ENCODE results near the gene HAUS5. TPM values are rescaled to one million over a fixed set of nuclear protein-coding genes. Genes with fewer than 3 reads are reported as not detected.

Gene HAUS5
- total and polyA plus RNA-seq, 2 donors (not counting 1 experiment from before 2014, with no cell fraction given), result 32.2 to 42.8 TPM

DNA sequence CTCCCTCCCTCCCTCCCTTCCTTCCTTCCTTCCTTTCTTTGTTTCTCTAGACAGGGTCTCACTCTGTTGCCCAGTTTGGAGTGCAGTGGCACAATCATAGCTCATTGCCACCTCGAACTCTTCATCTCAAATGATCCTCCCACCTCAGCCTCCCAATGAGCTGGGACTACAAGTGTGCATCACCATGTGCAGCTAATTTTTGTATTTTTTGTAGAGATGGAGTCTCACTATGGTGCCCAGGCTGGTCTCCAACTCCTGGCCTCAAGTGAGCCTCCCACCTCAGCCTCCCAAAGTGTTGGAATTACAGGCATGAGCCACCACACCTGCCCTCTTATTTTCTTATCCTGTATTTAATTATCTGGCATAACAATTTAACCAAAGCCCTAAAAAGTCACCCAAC, 58.2 kb downstream of the HAUS5 start:
- peaks cover 26% of the 10 kb centered on the region for H3K27me3 Mint-ChIP-seq
- WGBS (ENCODE audit: insufficient coverage), result no CpG with 5 or more reads among the region's 1 CpG
- Histone ChIP-seq H3K9ac (ENCODE audit: low read length) (no peak overlapping the region), H3K4me3 (ENCODE audit: control extremely low read depth in 1 of 5, extremely low read depth in 1 of 5, insufficient read depth in 1 of 5, low read depth in 2 of 5, low read length in 4 of 5) (no peak overlapping the region), H3K9me3 (ENCODE audit: control extremely low read depth in 1 of 3, control insufficient read depth in 2 of 3, insufficient read depth in 1 of 3, low read length in 2 of 3) (peaks cover 0 to 11% (median 0%) of the 10 kb centered on the region in 3 donors), H3K36me3 (replicated peaks in 1 of 2; ENCODE audit: control extremely low read depth in 1 of 2, control insufficient read depth in 1 of 2, extremely low read depth in 1 of 2, insufficient read depth in 2 of 2, low read length in 1 of 2) (peaks cover 0 to under 1% of the 10 kb centered on the region in 2 experiments), H3K4me2 (replicated peaks; ENCODE audit: low read depth, low read length, poor library complexity, severe bottlenecking) (no peak overlapping the region), H3K4me1 (ENCODE audit: control insufficient read depth in 2 of 2, insufficient read depth in 2 of 2, low read length in 2 of 2) (peaks cover 8 to 9% of the 10 kb centered on the region in 2 donors), H3K79me2 (ENCODE audit: control insufficient read depth, insufficient read depth, low read length) (no peaks in the 10 kb centered on the region), H3K27me3 (replicated peaks in 1 of 4; ENCODE audit: control extremely low read depth in 1 of 4, control insufficient read depth in 3 of 4, insufficient read depth in 4 of 4, low read length in 3 of 4) (peaks cover 0 to 37% (median 13%) of the 10 kb centered on the region in 4 experiments), H3K27ac (ENCODE audit: low read length in 2 of 2) (no peak overlapping the region), H2AFZ (ENCODE audit: insufficient read depth, low read depth, low read length, poor library complexity, severe bottlenecking) (no peak overlapping the region), H4K20me1 (ENCODE audit: control insufficient read depth, insufficient read depth, low read length, poor library complexity, severe bottlenecking) (no peaks in the 10 kb centered on the region)
- POLR2A ChIA-PET, result interaction anchor here (0.6 kb wide), 1 partner anchor 9 kb away, joined by 5 read pairs; no protein-coding TSS in a partner anchor
- H3K9me3 Mint-ChIP-seq (ENCODE audit: insufficient read depth), result no peaks in the 10 kb centered on the region
- ATAC-seq (ENCODE audit: low read depth) (no peak), DNase-seq (no peak)
- no peak overlapping the region for H3K4me3 Mint-ChIP-seq
- H3K4me1 Mint-ChIP-seq, result peaks cover 7% of the 10 kb centered on the region
- no peak overlapping the region for H3K27ac Mint-ChIP-seq
- CTCF ChIA-PET, result no interaction called here
- intact Hi-C loops (cut with micrococcal nuclease), result no loop called here
- no peak for TF ChIP-seq EZH2 (IDR thresholded peaks at IDR 0.05; ENCODE audit: borderline replicate concordance, insufficient read depth, low read depth, low read length, poor library complexity, severe bottlenecking)
- TF ChIP-seq, protein P1, sequence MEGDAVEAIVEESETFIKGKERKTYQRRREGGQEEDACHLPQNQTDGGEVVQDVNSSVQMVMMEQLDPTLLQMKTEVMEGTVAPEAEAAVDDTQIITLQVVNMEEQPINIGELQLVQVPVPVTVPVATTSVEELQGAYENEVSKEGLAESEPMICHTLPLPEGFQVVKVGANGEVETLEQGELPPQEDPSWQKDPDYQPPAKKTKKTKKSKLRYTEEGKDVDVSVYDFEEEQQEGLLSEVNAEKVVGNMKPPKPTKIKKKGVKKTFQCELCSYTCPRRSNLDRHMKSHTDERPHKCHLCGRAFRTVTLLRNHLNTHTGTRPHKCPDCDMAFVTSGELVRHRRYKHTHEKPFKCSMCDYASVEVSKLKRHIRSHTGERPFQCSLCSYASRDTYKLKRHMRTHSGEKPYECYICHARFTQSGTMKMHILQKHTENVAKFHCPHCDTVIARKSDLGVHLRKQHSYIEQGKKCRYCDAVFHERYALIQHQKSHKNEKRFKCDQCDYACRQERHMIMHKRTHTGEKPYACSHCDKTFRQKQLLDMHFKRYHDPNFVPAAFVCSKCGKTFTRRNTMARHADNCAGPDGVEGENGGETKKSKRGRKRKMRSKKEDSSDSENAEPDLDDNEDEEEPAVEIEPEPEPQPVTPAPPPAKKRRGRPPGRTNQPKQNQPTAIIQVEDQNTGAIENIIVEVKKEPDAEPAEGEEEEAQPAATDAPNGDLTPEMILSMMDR (IDR thresholded peaks at IDR 0.05), result no peak

DNA sequence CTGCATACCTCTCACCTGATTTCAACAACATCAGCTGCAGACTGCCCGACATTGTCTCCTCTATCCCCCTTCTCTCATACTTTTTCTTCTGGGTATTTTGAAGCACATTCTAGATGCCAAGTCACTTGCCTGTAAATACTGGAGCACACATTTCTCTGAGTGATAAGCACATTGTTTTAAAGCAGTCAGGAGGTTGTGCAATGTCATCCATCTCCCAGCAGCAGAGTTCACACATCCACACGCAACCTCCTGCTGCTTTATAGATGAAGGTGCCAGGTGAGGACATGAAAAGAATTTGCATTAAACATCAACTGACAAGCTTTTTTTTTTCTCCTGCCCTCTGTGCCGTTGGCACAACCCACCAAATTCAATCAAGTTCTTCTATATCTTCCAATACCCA, 59.3 kb downstream of the HAUS5 start:
- intact Hi-C loops (cut with micrococcal nuclease), result no loop called here
- peaks cover 0 to 37% (median 13%) of the 10 kb centered on the region in 4 experiments for H3K27me3 ChIP-seq (replicated peaks in 1 of 4; ENCODE audit: control extremely low read depth in 1 of 4, control insufficient read depth in 3 of 4, insufficient read depth in 4 of 4, low read length in 3 of 4)
- TF ChIP-seq EZH2 (IDR thresholded peaks at IDR 0.05; ENCODE audit: borderline replicate concordance, insufficient read depth, low read depth, low read length, poor library complexity, severe bottlenecking), result no peak
- TF ChIP-seq, protein P1 (IDR thresholded peaks at IDR 0.05), result no peak

More for the DNA sequence above, 59.3 kb downstream of the HAUS5 start:
- no peak overlapping the region for H2AFZ ChIP-seq (ENCODE audit: insufficient read depth, low read depth, low read length, poor library complexity, severe bottlenecking)
- Mint-ChIP-seq H3K4me3 (no peak overlapping the region), H3K27me3 (peaks cover 30% of the 10 kb centered on the region), H3K4me1 (peaks cover 7% of the 10 kb centered on the region), H3K9me3 (ENCODE audit: insufficient read depth) (no peaks in the 10 kb centered on the region), H3K27ac (no peak overlapping the region)
- ATAC-seq (ENCODE audit: low read depth) (no peak), DNase-seq (no peak)
- H3K27ac ChIP-seq (ENCODE audit: low read length in 2 of 2), result no peak overlapping the region
- ChIA-PET CTCF (no interaction called here), POLR2A (no interaction called here)
- no peak overlapping the region for H3K9ac ChIP-seq (ENCODE audit: low read length)
- H3K4me1 ChIP-seq (ENCODE audit: control insufficient read depth in 2 of 2, insufficient read depth in 2 of 2, low read length in 2 of 2), result peaks cover 8 to 9% of the 10 kb centered on the region in 2 donors
- no peaks in the 10 kb centered on the region for H4K20me1 ChIP-seq (ENCODE audit: control insufficient read depth, insufficient read depth, low read length, poor library complexity, severe bottlenecking)
- peaks cover 0 to 11% (median 0%) of the 10 kb centered on the region in 3 donors for H3K9me3 ChIP-seq (ENCODE audit: control extremely low read depth in 1 of 3, control insufficient read depth in 2 of 3, insufficient read depth in 1 of 3, low read length in 2 of 3)
- 83% methylated on average over 1 of the region's 3 CpGs for WGBS (ENCODE audit: insufficient coverage)
- no peaks in the 10 kb centered on the region for H3K36me3 ChIP-seq (replicated peaks in 1 of 2; ENCODE audit: control extremely low read depth in 1 of 2, control insufficient read depth in 1 of 2, extremely low read depth in 1 of 2, insufficient read depth in 2 of 2, low read length in 1 of 2)
- no peak overlapping the region for H3K4me3 ChIP-seq (ENCODE audit: control extremely low read depth in 1 of 5, extremely low read depth in 1 of 5, insufficient read depth in 1 of 5, low read depth in 2 of 5, low read length in 4 of 5)
- H3K4me2 ChIP-seq (replicated peaks; ENCODE audit: low read depth, low read length, poor library complexity, severe bottlenecking), result no peak overlapping the region
- no peaks in the 10 kb centered on the region for H3K79me2 ChIP-seq (ENCODE audit: control insufficient read depth, insufficient read depth, low read length)

Data from B cell (primary cell).